Fibroblast of gingiva (primary cell): Measurements from ENCODE around the gene ALPP.
"Not testable (repeated sequence)": the region's sequence is repeated elsewhere in the genome, so short reads cannot be mapped to it uniquely, and the experiment has no call there.

ENCODE experiments used
- DNase-seq: peaks from one replicate; pipeline ENCODE4 v3.0.0-alpha.2; 2011; ENCODE audit warnings: low read depth

ALPP gene

GRCh38 chr2:232406556-232407310, 28.2 kb downstream of the ALPP start, which contains the start of gene ALPG:
Gene ALPG (plus strand): TSS chr2:232406844. CDS start chr2:232406895, 51 bp downstream.
- no peak for DNase-seq

- DNase-seq: not testable (repeated sequence)
Observed at GRCh38 chr2:232407428-232408150, 29.0 kb downstream of the ALPP start.

- not testable (repeated sequence) for DNase-seq
Observed at GRCh38 chr2:232408269-232408668, 29.7 kb downstream of the ALPP start.

GRCh38 chr2:232409617-232410016, 31.1 kb downstream of the ALPP start:
- not testable (repeated sequence) for DNase-seq

- DNase-seq: no peak
Observed at GRCh38 chr2:232410238-232410900, 31.8 kb downstream of the ALPP start.

- no peak for DNase-seq
Observed at GRCh38 chr2:232411901-232412629, 33.5 kb downstream of the ALPP start.

- no peak for DNase-seq
Observed at GRCh38 chr2:232412986-232413385, 34.4 kb downstream of the ALPP start.

GRCh38 chr2:232415138-232415690, 36.7 kb downstream of the ALPP start:
- no peak for DNase-seq

GRCh38 chr2:232415736-232416520, 37.4 kb downstream of the ALPP start:
- DNase-seq: no peak

- DNase-seq: no peak
Observed at GRCh38 chr2:232416521-232417470, 38.2 kb downstream of the ALPP start.

GRCh38 chr2:232417489-232417888, 38.9 kb downstream of the ALPP start:
- DNase-seq: no peak

GRCh38 chr2:232418056-232418455, 39.5 kb downstream of the ALPP start:
- DNase-seq: no peak

- DNase-seq: no peak
Observed at GRCh38 chr2:232418466-232419244, 40.1 kb downstream of the ALPP start.

- DNase-seq: no peak
Observed at GRCh38 chr2:232419245-232420072, 40.9 kb downstream of the ALPP start.

- DNase-seq: no peak
Observed at GRCh38 chr2:232420073-232420454, 41.5 kb downstream of the ALPP start.

- no peak for DNase-seq
Observed at GRCh38 chr2:232420463-232421188, 42.1 kb downstream of the ALPP start.

GRCh38 chr2:232421189-232421785, 42.7 kb downstream of the ALPP start:
- no peak for DNase-seq
